GM19467 (cell line): ENCODE data around the gene GRAP2.
"Not testable (repeated sequence)": the region's sequence is repeated elsewhere in the genome, so short reads cannot be mapped to it uniquely, and the experiment has no call there.

Experiments used
- ATAC-seq: cut with Tn5 transposase; IDR thresholded peaks from one replicate; pipeline ENCODE4 v1.9.1; 2021; ENCODE audit warnings: mild to moderate bottlenecking, moderate library complexity; ENCODE audit not compliant: unreplicated experiment

GRAP2 gene

GRCh38 chr22:39991159-39991860 lies 90.4 kb downstream of the GRAP2 start:
- no peak for ATAC-seq

DNA sequence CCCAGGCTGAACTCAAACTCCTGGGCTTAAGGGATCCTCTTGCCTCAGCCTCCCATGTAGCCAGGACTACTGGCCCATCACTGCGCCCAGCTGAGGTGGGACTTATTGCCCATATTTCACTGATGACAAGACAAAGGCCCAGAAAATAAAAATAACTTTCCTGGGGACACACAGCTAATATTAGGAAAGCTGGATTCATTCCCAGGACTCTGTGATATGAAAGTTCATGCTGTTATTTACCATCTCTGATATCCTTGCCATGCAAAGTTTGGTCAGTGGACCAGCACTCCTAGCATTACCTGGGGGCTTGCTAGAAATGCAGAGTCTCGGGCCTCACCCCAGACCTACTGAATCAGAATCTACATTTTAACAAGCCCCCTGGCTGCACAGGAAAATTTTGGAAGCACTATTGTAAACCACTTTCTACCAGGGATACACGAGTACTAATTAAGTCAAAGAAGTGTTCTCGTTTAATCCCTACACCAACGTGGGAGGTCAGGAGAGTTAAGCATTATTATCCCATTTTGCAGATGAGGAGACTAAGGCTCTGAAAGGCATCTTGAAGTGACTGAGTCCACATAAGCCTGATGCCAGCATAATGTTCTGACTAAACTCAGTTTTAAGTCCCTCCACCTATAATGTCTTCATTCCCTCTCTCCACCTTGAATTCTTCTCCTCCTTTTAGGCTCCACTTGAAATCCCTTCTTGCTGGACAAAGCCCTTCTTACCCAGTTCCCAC lies 91.4 kb downstream of the GRAP2 start:
- no peak for ATAC-seq

DNA sequence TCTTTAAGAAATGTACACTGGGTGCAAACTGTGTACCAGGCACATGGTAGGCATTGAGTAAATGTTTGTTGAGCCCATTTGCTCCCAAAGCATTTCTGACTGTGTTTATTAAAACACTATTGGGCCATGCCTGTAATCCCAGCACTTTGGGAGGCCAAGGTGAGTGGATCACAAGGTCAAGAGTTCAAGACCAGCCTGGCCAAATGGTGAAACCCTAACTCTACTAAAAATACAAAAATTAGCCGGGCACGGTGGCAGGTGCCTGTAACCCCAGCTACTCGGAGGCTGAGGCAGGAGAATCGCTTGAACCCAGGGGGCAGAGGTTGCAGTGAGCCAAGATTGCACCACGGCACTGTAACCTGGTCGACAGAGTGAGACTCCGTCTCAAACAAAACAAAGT lies 92.0 kb downstream of the GRAP2 start:
- ATAC-seq = not testable (repeated sequence)

DNA sequence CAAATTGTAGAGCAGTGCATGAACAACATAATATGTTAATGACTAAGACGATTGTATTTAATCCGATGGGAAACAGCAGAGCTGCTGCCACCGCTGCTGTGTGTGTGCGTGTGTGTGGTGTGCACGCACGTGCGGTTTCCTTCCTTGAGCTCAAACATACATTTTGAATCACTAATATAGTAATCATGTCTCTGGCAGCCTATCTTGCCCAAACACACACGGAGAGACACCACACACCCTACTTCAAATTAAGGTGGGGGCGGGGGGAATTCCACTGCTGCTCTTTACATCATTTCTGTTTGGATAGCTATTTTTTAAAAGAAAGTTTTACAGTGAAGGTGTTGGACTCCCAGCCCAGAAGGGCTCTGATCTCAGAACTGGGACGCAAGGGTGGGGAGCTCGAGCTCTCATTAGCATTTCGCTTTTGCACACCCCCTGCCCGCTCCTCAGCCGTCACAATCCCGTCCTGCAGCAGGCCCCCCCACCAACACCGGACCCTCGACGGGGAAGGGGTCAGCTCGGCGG lies 93.2 kb downstream of the GRAP2 start:
- no peak for ATAC-seq

DNA sequence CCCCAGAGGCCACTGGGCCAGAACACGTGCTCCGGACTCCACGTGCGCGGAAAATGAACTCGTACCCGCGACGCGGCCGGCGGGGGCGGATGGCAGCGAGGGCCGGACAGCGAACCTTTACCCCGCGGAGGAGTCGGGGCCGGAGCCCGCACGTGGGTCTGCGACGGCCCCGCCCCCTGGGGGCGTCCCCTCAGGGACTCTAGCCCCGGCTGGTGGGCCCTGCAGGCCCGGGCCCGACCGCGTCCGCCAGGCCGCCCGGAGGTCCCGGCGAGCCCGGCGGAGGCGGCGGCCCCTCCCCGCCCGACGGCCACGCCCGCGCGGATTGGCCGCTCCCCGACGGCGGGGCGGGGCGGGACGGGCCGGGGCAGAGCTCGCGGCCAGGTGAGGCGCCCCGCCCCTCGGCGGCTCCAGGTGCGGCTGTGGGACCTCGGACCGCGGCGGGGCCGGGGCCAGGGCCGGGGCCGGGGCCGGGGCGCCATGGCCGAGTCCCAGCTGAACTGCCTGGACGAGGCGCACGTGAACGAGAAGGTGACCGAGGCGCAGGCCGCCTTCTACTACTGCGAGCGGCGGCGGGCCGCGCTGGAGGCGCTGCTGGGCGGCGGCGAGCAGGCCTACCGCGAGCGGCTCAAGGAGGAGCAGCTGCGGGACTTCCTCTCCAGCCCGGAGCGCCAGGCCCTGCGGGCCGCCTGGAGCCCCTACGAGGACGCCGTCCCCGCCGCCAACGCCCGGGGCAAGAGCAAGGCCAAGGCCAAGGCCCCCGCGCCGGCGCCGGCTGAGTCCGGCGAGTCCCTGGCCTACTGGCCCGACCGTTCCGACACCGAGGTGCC lies 93.9 kb downstream of the GRAP2 start, which contains the start of gene FAM83F:
FAM83F (plus strand) TSS at position 389 of the 827 bp plus-strand sequence; CDS start at position 478, 89 bp downstream.
- no peak for ATAC-seq

DNA sequence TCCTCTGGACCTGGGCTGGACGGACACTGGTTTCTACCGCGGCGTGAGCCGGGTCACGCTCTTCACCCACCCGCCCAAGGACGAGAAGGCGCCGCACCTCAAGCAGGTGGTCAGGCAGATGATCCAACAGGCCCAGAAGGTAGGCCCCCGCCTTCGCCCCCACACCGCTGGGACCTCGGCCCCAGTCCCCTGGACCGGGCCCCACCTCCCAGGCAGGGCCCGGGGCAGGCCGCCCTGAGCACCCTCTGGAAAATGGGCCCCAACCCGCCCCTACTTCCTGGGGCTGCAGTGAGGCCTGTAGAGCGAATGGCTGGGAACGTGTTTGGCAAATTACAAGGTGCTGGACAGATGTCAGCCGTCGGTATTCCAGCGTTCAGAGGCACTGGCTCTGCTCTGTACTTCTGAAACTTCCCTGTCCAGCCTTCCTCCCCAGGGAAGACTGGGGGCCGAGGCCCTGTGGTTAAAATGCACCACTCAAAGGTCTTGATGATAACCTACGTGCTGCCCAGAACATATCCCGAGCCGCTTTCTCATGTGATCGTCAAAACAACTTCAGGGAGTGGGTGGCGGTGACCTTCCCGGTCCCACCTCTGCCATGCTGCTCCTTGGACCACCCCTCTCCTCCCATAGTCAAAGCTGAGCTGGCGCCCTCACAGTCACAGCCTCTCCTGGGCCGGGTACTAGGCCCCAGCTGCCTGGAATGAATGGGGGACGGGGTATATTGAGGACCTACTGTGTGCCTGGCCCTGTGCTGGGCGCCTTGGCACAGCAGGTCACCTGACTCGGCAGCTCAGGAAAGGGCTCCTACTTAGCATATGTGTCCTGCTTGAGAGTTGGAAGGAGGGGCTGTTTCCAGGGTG lies 94.7 kb downstream of the GRAP2 start:
- no peak for ATAC-seq

DNA sequence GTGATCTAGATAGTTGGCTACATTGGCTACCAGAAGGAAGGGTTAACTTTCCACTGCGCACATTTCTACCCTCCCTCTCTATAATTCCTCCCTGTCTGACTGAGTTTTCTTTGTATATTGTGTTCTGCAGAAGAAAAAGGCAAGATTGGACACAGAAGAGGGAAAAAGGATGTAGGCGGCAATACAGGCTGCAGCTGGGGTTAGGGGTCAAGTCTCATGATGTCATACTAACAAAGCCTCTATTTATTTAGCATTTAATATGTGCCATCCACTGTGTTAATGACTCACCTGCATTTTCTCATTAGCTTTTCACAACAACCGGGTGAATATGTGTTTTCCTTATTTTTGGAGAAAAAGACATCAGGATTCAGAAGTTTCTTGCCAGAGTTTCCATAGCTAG lies 95.8 kb downstream of the GRAP2 start:
- ATAC-seq = no peak

DNA sequence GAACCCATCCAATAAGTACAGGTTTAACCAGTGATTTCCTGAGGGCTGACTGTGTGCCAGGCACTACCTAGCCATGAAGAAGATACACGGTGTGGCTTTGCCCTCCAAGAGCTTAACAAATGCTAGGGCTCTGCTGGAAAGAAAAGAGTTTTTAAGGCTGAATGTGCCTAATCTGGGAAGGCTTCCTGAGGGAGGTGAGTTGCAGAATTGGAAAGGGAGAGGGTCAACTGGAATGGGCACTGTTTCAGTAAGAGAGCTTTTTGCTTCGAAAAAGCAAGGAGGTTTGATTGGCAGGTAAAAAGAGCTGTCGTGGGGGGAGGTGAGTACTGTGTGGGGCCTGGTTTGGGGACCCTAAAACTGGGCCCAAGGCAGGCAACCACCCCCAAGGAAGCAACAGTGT lies 96.5 kb downstream of the GRAP2 start:
- ATAC-seq = no peak

DNA sequence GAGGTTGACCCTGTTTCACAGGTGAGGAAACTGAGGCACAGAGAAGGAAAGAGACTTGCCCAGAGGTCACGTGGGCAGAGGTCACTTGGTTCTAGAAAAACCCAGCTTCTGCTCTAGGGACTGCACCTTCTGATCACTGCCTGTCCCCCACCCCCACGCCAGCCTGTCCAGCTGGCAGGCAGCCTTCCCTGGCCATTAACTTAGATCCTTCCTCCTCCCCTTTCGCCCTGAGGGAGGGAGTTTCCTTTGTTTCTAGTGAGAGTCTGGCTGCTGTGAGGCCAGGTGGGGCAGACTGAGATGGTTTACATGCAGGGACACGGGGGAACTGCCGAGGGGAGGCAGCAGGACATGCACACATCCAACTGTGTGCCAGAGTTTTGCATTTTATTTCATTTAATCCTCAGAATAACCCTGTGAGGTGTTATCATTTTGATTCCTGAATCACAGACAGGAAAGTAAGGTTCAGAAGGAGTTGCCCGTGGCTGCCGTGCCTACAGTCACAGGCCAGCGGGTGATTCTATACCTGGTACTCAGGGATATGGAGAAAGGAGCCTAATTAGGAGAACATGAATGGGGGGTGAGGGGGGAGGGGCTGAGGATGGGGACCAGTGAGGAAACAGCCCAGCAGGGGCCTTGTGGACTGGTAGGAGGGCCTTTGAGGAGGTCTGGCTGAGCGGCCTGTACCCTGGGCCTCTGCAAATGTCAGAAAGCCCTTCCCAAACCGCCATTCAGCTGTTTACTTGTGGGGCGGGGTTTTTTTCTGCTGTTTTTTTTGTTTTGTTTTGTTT lies 97.2 kb downstream of the GRAP2 start:
- ATAC-seq = no peak

- no peak for ATAC-seq
Observed at GRCh38 chr22:39999144-39999757, 98.4 kb downstream of the GRAP2 start.

DNA sequence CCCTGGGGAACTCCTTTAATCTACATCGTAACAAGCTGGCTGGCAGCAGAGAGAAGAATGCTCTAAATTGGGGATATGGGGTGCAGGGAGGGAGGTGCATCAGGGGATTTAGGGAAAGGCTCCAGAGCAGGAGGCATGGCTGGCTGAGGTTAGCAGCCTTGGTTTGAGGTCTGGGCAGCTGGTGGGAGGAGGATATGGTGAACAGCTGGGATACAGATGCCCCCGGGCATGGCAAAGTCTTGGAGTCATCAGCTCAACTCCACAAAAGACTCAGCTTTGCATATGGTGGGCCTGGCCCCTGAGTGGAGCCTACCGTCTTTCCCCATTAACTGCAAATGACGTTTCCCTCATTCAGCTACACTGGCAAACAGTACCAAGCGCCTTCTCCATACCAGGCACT lies 99.3 kb downstream of the GRAP2 start:
- ATAC-seq = no peak

- no peak for ATAC-seq
Observed at GRCh38 chr22:40001106-40001505, 100.2 kb downstream of the GRAP2 start.

DNA sequence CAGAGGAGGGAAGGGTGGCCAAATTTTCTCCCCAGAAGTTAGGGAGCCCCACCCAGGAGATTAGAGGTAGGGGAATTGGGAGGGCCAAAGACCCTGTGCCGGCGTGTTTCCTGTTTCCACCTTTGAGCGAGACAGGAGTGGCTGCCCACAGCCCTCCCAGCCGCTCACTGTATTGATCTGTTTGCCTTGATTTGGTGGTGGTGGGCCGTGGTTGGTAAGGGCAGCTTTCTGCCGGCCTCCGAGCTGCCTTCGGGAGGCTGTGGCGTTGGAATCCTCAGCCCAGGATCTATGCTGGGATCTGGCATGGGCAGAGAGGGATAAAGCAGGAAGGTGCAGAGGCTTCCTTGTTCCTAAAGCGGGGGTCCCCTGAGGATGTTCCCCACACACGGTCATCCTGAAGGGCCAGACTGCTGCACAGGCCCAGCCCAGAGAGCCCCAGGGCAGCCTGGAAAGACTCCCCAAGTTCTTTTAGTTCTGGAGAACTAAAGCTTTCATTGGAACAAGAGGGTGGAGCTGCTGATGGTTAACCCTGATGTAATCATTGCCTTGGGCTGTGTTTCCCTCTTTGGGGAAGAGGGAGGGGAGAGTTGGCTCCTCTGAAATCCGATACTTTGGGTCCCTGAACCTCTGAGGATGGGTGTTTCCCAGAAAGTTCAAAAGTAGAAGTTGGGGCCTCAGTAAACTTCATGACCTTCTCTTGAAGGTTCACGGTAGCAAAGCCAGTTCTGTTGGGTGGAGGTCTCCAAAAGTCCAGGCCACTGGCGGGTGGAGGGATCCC lies 101.1 kb downstream of the GRAP2 start:
- ATAC-seq = no peak

- no peak for ATAC-seq
Observed at GRCh38 chr22:40002935-40003715, 102.2 kb downstream of the GRAP2 start.

DNA sequence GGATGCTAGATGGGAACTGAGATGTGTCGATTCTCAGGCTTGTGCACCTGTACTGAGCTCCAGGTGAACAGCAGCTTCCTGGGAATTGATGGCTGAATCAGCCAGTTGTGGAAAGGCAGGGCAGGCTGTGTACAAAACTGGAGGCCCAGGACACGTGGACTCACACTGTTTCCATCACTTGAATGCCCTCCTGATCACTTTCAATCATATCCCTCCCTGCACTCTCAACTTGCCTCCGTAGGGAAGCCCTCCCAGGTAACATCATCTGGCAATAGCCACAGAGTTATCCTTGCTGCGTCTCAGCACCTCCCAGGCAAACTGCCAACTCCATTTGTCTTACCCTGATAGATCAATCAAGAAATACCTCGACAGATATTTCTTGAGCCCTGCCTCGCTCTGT lies 104.0 kb downstream of the GRAP2 start:
- ATAC-seq = no peak

DNA sequence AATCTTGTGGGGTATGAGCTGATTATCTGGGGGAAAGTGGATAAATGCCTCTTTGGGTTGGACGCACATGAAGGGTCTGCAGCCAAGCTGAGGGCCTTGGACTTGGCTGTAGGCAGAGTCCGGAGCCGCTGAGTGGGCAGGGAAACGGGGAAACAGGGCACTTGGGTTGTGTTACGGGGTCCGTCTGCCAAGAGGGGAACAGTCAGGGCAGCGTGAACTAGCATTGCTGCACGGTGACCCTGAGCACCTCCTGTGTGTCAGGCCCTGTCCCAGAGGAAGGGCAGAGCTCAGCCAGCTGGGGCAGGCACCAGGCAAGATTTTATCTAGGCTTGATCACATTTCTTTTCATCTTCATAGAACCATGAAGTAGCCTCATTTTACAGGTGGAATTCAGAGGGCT lies 105.8 kb downstream of the GRAP2 start:
- no peak for ATAC-seq

DNA sequence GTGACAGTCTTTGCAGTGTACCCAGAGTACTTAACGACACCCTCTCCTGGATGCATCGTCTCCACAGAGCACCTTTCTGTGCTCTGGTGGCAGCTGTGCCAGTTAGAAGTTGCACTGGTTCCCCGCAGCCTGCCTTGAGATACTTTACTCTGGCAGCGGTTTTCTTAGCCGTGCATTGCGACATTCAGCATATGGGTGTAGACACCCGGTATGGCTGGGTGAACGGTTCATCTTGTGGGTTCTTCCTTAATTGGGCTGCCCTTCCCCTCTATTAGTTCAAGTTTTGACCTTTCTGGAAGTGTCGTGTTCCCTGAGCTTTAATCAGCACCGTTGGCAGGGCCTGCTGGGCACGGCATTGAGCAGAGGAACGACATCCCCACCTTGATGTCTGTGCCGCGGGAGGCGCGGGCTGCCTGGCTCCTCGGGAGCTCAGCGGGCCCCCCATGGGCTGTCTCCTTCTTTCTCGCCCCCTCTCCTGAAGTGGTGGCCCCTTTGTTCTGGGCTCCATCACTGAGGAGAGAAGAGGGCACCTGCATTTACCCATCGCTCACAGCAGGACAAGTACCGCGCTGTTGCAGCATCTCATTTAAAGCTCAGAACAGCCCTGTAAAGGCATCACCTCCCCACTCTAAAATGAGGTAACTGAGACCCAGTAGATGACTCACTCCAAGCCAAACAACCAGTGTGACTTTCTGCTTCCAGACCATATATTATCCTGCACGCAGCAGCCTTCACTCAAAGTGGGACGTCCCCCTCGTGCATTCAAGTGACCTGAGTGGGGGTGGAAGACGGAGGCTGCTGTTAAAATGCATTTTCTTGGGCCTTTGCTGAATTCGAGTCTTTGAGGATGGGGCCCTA lies 107.2 kb downstream of the GRAP2 start:
- no peak for ATAC-seq
